H1 (cell line): Measurements from ENCODE around the gene C2CD5. TPM values are rescaled to one million over a fixed set of nuclear protein-coding genes. Genes with fewer than 3 reads are reported as not detected.

ENCODE experiments used
- CTCF ChIA-PET: fragments of 300-600 bp; sonication (Branson Sonifier 250); formaldehyde crosslinking; loops from one replicate; lab custom pipeline; 2021; ENCODE audit not compliant: partially characterized antibody; lab: Charles Lee
- POLR2A ChIA-PET: fragments of 300-600 bp; sonication (Branson Sonifier 250); formaldehyde crosslinking; loops from one replicate; lab custom pipeline; 2021; ENCODE audit warnings: inconsistent platforms; ENCODE audit not compliant: partially characterized antibody; lab: Charles Lee
- DNase-seq, 2 experiments: peaks; one replicate each; pipeline versions ENCODE4 v3.0.0 to v3.0.0-alpha.2; 2010 to 2022; ENCODE audit warnings: low spot score in 2 of 2, low read depth in 1 of 2, mixed read lengths in 1 of 2
- FAIRE-seq: peaks from 2 replicates; lab custom pipeline; 2011; peaks lifted over from hg19 to GRCh38; lab: Jason Lieb, UNC
- H2AFZ ChIP-seq: 2 replicates; pipeline ENCODE4 v1.8.1; 2012; ENCODE audit warnings: low read length, inconsistent platforms
- H2AK5ac ChIP-seq: 2 replicates; pipeline ENCODE4 v1.6.1; 2013; ENCODE audit warnings: low read depth, low read length
- H2BK120ac ChIP-seq: replicated peaks from 2 replicates; pipeline ENCODE3; 2013; ENCODE audit warnings: low read depth, low read length, inconsistent platforms
- H2BK12ac ChIP-seq: 2 replicates; pipeline ENCODE4 v1.6.1; 2013; ENCODE audit warnings: low read depth, low read length
- H2BK15ac ChIP-seq: 2 replicates; pipeline ENCODE4 v1.6.1; 2013; ENCODE audit warnings: low read length
- H2BK20ac ChIP-seq: 2 replicates; pipeline ENCODE4 v1.6.1; 2013; ENCODE audit warnings: low read length
- H2BK5ac ChIP-seq: 2 replicates; pipeline ENCODE4 v1.6.1; 2013; ENCODE audit warnings: low read depth, low read length
- H3K14ac ChIP-seq: 2 replicates; pipeline ENCODE4 v1.6.1; 2013; ENCODE audit warnings: inconsistent platforms; ENCODE audit not compliant: insufficient read length
- H3K18ac ChIP-seq: 2 replicates; pipeline ENCODE4 v1.6.1; 2013; ENCODE audit warnings: low read length; ENCODE audit errors: extremely low read depth
- H3K23ac ChIP-seq: 2 replicates; pipeline ENCODE4 v1.6.1; 2013; ENCODE audit warnings: inconsistent platforms; ENCODE audit not compliant: insufficient read length
- H3K23me2 ChIP-seq: 2 replicates; pipeline ENCODE4 v1.6.1; 2013; ENCODE audit warnings: low read depth, low read length
- H3K27ac ChIP-seq: 2 replicates; pipeline ENCODE4 v1.6.1; 2011; ENCODE audit warnings: low read depth, low read length, inconsistent platforms
- H3K27me3 ChIP-seq, 4 experiments: replicated peaks in 1 of 4; 1 replicate in 1 of 4; 2 replicates in 3 of 4; pipeline versions ENCODE4 v1.6.1 to v1.8.1; 2011 to 2013; ENCODE audit warnings: low read length in 3 of 4, mild to moderate bottlenecking in 3 of 4, inconsistent platforms in 2 of 4, mixed read lengths in 2 of 4, moderate library complexity in 1 of 4; ENCODE audit not compliant: control insufficient read depth in 3 of 4, insufficient read depth in 3 of 4; ENCODE audit errors: extremely low read depth in 1 of 4
- H3K36me3 ChIP-seq, 4 experiments: 2 replicates each; pipeline versions ENCODE4 v1.6.1 to v1.8.1; 2011 to 2013; ENCODE audit warnings: mild to moderate bottlenecking in 4 of 4, low read length in 3 of 4, moderate library complexity in 2 of 4, control low read depth in 1 of 4, inconsistent platforms in 1 of 4; ENCODE audit not compliant: insufficient read depth in 4 of 4, control insufficient read depth in 2 of 4
- H3K4ac ChIP-seq: replicated peaks from 2 replicates; pipeline ENCODE3; 2013; ENCODE audit warnings: low read length, low read depth, mixed read lengths, inconsistent platforms; ENCODE audit not compliant: insufficient read length
- H3K4me1 ChIP-seq, 4 experiments: replicated peaks in 1 of 4; 1 replicate in 1 of 4; 2 replicates in 3 of 4; pipeline versions ENCODE4 v1.6.1 to v1.8.1; 2011 to 2013; ENCODE audit warnings: low read length in 3 of 4, inconsistent platforms in 2 of 4, mixed read lengths in 1 of 4; ENCODE audit not compliant: insufficient read depth in 4 of 4, control insufficient read depth in 3 of 4
- H3K4me2 ChIP-seq, 2 experiments: 2 replicates each; pipeline versions ENCODE4 v1.6.1 to v1.8.1; 2011 to 2013; ENCODE audit warnings: low read depth in 2 of 2, low read length in 2 of 2, control low read depth in 1 of 2, inconsistent platforms in 1 of 2, mild to moderate bottlenecking in 1 of 2; ENCODE audit not compliant: insufficient read depth in 1 of 2
- H3K4me3 ChIP-seq, 4 experiments: fragments of 200-600, 300-600 bp in 1 of 4; sonication (generic), shearing (Covaris generic), sonication (Bioruptor Twin) in 1 of 4; 2 replicates each; pipeline versions ENCODE4 v1.5.1 to v1.8.1; 2011 to 2016; ENCODE audit warnings: low read length in 4 of 4, low read depth in 3 of 4, control low read depth in 2 of 4, inconsistent platforms in 2 of 4, mild to moderate bottlenecking in 2 of 4, mixed read lengths in 1 of 4, moderate library complexity in 1 of 4; ENCODE audit not compliant: insufficient read depth in 2 of 4; ENCODE audit errors: extremely low read depth in 1 of 4
- H3K56ac ChIP-seq: replicated peaks from 2 replicates; pipeline ENCODE3; 2013; ENCODE audit warnings: low read depth, mild to moderate bottlenecking, mixed read lengths, low read length, inconsistent platforms; ENCODE audit not compliant: insufficient read length
- H3K79me1 ChIP-seq: 2 replicates; pipeline ENCODE4 v1.6.1; 2013; ENCODE audit warnings: low read depth, low read length, control low read depth
- H3K79me2 ChIP-seq, 2 experiments: 2 replicates each; pipeline versions ENCODE4 v1.6.1 to v1.8.1; 2012 to 2013; ENCODE audit warnings: low read length in 2 of 2, mild to moderate bottlenecking in 2 of 2, inconsistent platforms in 1 of 2; ENCODE audit not compliant: insufficient read depth in 2 of 2, control insufficient read depth in 1 of 2
- H3K9ac ChIP-seq, 4 experiments: replicated peaks in 1 of 4; 1 replicate in 1 of 4; 2 replicates in 3 of 4; pipeline versions ENCODE4 v1.6.1 to v1.8.1; 2011 to 2013; ENCODE audit warnings: low read depth in 3 of 4, low read length in 3 of 4, control low read depth in 2 of 4, mild to moderate bottlenecking in 2 of 4, moderate library complexity in 2 of 4, inconsistent platforms in 1 of 4; ENCODE audit errors: extremely low read depth in 1 of 4
- H3K9me3 ChIP-seq, 2 experiments: 2 replicates each; pipeline versions ENCODE4 v1.6.1 to v1.8.1; 2012 to 2013; ENCODE audit warnings: mild to moderate bottlenecking in 2 of 2, moderate library complexity in 2 of 2, control low read depth in 1 of 2, inconsistent platforms in 1 of 2, low read depth in 1 of 2, low read length in 1 of 2, mixed read lengths in 1 of 2; ENCODE audit not compliant: insufficient read depth in 2 of 2
- H4K20me1 ChIP-seq, 2 experiments: replicated peaks in 1 of 2; 2 replicates each; pipeline versions ENCODE3 to v1.8.1; 2011 to 2013; ENCODE audit warnings: inconsistent platforms in 2 of 2, low read length in 2 of 2, mild to moderate bottlenecking in 1 of 2; ENCODE audit not compliant: insufficient read depth in 2 of 2, control insufficient read depth in 1 of 2
- H4K5ac ChIP-seq: 2 replicates; pipeline ENCODE4 v1.6.1; 2013; ENCODE audit warnings: low read length, low read depth, mixed read lengths, inconsistent platforms; ENCODE audit not compliant: insufficient read length
- H4K8ac ChIP-seq: 2 replicates; pipeline ENCODE4 v1.8.0; 2013; ENCODE audit warnings: mild to moderate bottlenecking, moderate library complexity, low read length, inconsistent platforms; ENCODE audit not compliant: insufficient read depth; ENCODE audit errors: extremely low read depth
- H4K91ac ChIP-seq: replicated peaks from 2 replicates; pipeline ENCODE3; 2013; ENCODE audit warnings: low read length, mixed read lengths, inconsistent platforms; ENCODE audit not compliant: insufficient read length
- EGR1 ChIP-seq: IDR thresholded peaks from 2 replicates; pipeline ENCODE4 v1.6.1; 2011; ENCODE audit warnings: low read depth, low read length, borderline replicate concordance
- EZH2 ChIP-seq: fragments of 200-600 bp; sonication (generic); IDR thresholded peaks from 2 replicates; pipeline ENCODE4 v1.7.1; 2012; ENCODE audit warnings: low read depth, mild to moderate bottlenecking, moderate library complexity, low read length, inconsistent platforms; ENCODE audit not compliant: severe bottlenecking
- GTF2F1 ChIP-seq: IDR thresholded peaks from 2 replicates; pipeline ENCODE4 v1.6.1; 2012; ENCODE audit warnings: low read depth, low read length, improper control_type of control experiment, borderline replicate concordance
- POLR2A ChIP-seq, 2 experiments: IDR thresholded peaks; 1 replicate in 1 of 2; 2 replicates in 1 of 2; pipeline ENCODE4 v1.6.1; 2011; ENCODE audit warnings: low read depth in 2 of 2, low read length in 2 of 2, mild to moderate bottlenecking in 2 of 2; ENCODE audit errors: control extremely low read depth in 1 of 2
- WGBS, 2 experiments: shearing (Covaris generic) in 1 of 2; methylation state at CpG; one replicate each; pipeline versions ENCODE4 v1.1.6 to v1.1.7; 2013 to 2015; ENCODE audit warnings: low lambda C conversion rate in 2 of 2, mixed read lengths in 2 of 2, inconsistent platforms in 1 of 2, low coverage in 1 of 2, missing lambda C conversion rate in 1 of 2; ENCODE audit not compliant: insufficient replicate concordance in 2 of 2, insufficient coverage in 1 of 2, insufficient read length in 1 of 2; ENCODE audit errors: extremely low coverage in 1 of 2, missing lambda C conversion rate in 1 of 2; 5-methylcytosine and 5-hydroxymethylcytosine counted together
- polyA plus RNA-seq, 7 experiments: library from polyadenylated mRNA; depleted of rRNA in 3 of 7; stranded (reverse) in 5 of 7; unstranded in 2 of 7; fragments of >200 nt in 5 of 7; fragments of 200-250 nt in 2 of 7; gene quantifications; 1 replicate in 5 of 7; 2 replicates in 1 of 7; 4 replicates in 1 of 7; pipeline versions ENCODE4 v1.2.1 to v1.2.3, GENCODE V29; 2011 to 2013; ENCODE audit warnings: missing spikeins in 2 of 7, mixed read lengths in 2 of 7
- total RNA-seq: library from RNA; stranded (reverse); fragmentation: NEBNext Ultra II Directional; extraction: Animal tissue kit (Norgen Biotek cat#: 25700); gene quantifications from 2 replicates; pipeline ENCODE4 v1.2.1, GENCODE V29; 2021

The C2CD5 gene
- total and polyA plus RNA-seq, 2 of the 8 experiments (the other 6 are each of a cell fraction or from before 2014, with no cell fraction given): 21.9 to 45.9 TPM

DNA sequence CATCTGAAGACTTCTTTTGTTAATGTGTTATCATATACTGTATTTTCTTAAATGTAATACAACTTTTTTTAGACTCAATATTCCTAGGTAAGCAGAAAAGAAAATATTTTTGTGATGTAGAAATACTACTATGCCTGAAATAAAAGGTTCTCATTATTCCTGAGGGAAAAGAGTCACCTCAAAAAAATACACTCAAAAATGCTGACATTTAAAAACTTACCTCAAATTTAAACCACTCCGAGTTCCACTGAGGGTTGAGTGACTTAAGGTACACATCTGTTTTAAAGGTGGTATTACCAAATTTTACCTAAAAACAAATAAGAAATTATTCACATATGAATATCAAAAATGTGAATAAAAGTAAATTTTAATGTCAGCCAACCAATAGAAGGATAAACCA is 9.3 kb downstream of the C2CD5 start:
- ChIA-PET POLR2A (interaction anchor here (1.0 kb wide), 1 partner anchor 10 kb away, joined by 3 read pairs; the partner anchor contains the start of gene C2CD5), CTCF (interaction anchor here (1.5 kb wide), 1 partner anchor 75 kb away, joined by 5 read pairs; no protein-coding TSS in a partner anchor)
- Histone ChIP-seq H3K4ac (no peak overlapping the region), H4K8ac (no peak overlapping the region), H4K5ac (no peak overlapping the region), H3K9ac (no peak overlapping the region), H3K4me3 (no peak overlapping the region), H2AK5ac (no peak overlapping the region), H3K79me2 (peaks cover 0 to 9% of the 10 kb centered on the region in 2 experiments; a peak in 1 of 4 replicates), H3K23me2 (no peaks in the 10 kb centered on the region), H2BK120ac (no peak overlapping the region), H2BK15ac (no peak overlapping the region), H3K4me1 (no peaks in the 10 kb centered on the region), H3K36me3 (peaks cover 0 to 23% (median 13%) of the 10 kb centered on the region in 4 experiments; a peak in 4 of 8 replicates), H3K23ac (no peak overlapping the region), H2BK20ac (no peak overlapping the region), H2AFZ (no peak overlapping the region), H2BK12ac (no peak overlapping the region), H3K4me2 (no peak overlapping the region), H3K9me3 (no peaks in the 10 kb centered on the region), H3K79me1 (no peaks in the 10 kb centered on the region; the same call in 1 of the 2 replicates), H3K27ac (no peak overlapping the region), H4K20me1 (peaks cover 0 to 1% of the 10 kb centered on the region in 2 experiments), H2BK5ac (no peak overlapping the region), H3K18ac (no peak overlapping the region), H3K56ac (no peak overlapping the region), H3K14ac (no peak overlapping the region), H4K91ac (no peak overlapping the region), H3K27me3 (no peaks in the 10 kb centered on the region)
- DNase-seq (no peak), FAIRE-seq (no peak)
- 96% methylated on average over 1 of the region's 1 CpG; no CpG with 5 or more reads in 1 of the 2 experiments for WGBS, 2 experiments
- TF ChIP-seq POLR2A (IDR thresholded peaks at IDR 0.05; ENCODE audit: control extremely low read depth in 1 of 2, low read depth in 2 of 2, low read length in 2 of 2): no peak
- TF ChIP-seq EGR1: no peak
- no peak for TF ChIP-seq GTF2F1
- TF ChIP-seq EZH2: no peak
